CD4-positive, alpha-beta T cell treated with Interleukin-21 for 1 hour (primary cell): Measurements from ENCODE around the gene RNF214.
"Not testable (repeated sequence)": the region's sequence is repeated elsewhere in the genome, so short reads cannot be mapped to it uniquely, and the experiment has no call there.

Experiments
- DNase-seq: peaks from one replicate; pipeline ENCODE4 v3.0.0-alpha.2; 2020

RNF214 gene

DNA sequence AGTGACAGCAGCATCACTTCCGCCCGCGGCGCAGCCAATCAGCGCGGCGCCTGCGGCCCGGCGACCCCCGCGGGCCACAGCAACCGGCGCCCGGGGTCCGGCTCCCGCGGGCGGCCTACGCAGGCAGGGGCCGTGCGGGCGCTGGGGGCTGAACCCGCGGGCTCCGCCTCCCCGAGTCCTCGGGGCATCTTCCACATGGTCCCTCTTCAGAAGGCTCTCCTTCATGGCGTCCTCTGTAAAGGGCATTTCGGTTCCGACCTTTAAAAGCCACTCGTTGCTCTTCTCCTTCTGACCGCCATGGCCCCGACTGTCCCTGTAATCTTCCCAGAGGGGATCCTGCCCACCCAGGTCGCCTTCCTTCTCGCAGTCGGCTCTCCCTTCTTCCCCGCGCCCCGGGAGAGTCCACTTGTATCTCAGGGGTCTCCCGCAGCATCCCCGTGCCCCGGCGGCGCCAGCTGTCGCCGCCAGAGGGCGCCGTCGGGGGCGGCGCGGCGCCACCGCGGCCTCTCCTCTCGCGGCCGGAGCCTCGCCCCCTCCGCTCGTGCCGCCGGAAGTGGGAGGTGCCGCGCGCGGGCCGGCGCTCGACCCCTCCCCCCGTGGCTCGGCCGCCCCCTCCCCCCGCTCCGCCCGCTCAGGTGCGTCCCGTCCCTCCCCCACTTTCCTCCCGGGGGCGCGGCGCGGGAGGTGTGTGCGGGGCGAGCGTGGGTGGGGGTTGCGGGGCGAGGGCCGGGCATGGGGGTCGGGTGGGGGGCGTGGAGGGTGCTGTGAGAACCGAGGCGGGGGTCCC, at the start of gene RNF214:
RNF214 (plus strand) TSS at position 580 of the 787 bp plus-strand sequence. CDS start 1,602 bp downstream, outside the sequence.
- DNase-seq = peak; percentile 84

DNA sequence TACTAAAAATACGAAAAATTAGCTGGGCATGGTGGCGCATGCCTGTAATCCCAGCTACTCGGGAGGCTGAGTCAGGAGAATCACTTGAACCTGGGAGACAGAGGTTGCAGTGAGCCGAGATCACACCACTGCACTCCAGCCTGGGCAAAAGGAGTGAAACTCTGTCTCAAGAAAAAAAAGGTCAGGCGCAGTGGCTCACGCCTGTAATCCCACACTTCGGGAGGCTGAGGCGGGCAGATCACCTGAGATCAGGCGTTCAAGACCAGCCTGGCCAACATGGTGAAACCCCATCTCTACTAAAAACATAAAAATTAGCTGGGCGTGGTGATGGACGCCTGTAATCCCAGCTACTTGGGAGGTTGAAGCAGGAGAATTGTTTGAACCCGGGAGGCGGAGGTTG, 49.3 kb upstream of the RNF214 start:
- DNase-seq = not testable (repeated sequence)

DNA sequence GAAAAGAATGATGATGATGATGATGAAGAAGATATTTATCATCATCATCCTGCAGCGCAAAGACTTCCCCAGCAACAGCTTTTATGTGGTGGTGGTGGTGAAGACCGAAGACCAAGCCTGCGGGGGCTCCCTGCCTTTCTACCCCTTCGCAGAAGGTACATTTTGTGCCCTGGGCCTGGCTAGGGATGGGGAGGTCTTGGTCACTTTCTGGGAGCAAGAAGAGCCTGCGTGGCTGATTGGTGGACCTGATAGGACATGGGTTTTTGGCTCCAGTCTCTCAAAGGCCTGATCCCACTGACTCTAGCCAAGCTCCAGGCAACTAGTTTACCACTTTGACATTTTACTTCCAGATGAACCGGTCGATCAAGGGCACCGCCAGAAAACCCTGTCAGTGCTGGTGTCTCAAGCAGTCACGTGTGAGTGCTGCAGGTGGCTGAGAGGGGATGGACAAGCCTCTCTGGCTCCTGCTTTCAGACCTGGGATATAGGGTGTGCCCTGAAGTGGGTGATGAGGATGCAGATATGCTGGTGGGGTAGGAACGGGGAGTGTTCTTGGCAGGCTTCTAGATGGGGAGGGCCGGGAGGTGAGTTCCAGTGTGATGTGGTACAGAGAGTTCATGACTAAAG, 48.6 kb upstream of the RNF214 start:
- DNase-seq = no peak

DNA sequence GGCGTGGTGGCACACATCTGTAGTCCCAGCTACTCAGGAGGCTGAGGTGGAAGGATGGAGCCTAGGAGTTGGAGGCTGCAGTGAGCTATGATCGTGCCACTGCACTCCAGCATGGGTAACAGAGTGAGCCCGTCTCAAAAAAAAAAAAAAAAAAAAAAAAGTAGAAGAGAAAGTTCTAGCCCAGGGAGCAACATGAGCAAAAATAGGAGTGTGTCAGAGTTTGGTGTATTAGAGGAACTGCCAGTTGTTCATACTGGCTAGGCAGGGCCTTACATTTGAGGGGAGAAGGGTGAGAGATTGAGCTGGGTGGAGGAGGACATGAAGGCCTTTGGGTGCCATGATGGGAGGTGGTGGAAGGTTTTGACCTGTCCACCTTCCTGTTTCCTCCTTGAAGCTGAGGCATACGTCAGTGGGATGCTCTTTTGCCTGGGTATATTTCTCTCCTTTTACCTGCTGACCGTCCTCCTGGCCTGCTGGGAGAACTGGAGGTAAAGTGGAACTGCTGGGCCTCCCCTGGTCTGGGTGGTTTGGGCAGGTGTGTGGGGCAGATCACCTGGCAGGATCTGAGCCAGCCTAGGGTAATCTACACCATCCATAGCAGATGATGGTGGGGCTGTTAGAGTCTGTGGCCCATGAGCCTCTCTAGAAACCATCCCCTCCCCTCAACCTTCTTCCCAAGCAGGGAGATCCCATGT, 46.6 kb upstream of the RNF214 start:
- no peak for DNase-seq

DNA sequence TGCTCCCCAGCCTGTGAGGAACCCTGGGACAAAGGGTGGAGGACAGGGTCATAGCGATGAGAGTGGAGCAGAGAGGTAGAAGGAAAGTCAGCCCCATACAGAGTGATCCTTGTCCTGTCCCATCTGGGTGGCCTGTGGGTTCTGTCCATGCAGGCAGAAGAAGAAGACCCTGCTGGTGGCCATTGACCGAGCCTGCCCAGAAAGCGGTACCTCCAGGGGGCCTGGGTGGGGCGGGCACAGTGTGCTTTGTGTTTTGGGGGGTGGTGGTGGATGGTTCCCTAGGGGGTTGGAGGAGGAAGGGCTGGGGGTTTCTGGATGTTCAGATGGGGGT, 46.1 kb upstream of the RNF214 start:
- no peak for DNase-seq

DNA sequence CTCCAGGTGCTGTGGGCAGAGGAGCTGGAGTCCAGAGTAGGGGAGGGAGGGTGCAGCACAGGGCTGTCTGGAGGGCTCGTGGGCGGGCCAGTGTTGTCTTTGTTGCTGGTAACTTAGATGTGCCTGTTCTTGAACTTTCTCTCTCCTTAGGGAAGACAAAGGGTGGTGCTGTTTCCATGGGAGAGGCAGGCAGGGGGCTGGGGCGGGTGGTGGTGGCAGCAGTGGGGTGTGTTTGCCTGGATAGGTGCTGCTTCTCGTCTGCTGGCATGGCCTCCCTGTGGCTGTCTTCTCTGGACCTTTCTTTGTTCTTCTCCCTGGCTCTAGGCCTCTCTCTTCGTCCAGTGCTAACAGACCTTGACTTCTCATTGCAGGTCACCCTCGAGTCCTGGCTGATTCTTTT, 45.5 kb upstream of the RNF214 start:
- DNase-seq = no peak

DNA sequence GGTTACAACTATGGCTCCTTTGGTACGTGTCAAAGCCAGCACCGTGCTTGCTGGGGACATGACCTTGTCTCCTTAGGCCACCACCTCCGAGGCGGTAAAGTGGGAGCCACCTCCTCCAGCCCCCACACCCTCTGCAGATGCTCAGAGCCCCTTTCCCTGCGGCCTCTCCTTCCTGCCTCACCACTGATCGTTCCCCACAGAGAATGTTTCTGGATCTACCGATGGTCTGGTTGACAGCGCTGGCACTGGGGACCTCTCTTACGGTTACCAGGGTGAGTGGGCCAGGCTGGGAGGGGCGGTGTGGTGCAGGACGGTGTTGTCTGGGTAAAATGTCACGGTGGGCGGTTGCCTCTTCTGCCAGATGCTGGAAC, 45.1 kb upstream of the RNF214 start:
- DNase-seq = no peak

DNA sequence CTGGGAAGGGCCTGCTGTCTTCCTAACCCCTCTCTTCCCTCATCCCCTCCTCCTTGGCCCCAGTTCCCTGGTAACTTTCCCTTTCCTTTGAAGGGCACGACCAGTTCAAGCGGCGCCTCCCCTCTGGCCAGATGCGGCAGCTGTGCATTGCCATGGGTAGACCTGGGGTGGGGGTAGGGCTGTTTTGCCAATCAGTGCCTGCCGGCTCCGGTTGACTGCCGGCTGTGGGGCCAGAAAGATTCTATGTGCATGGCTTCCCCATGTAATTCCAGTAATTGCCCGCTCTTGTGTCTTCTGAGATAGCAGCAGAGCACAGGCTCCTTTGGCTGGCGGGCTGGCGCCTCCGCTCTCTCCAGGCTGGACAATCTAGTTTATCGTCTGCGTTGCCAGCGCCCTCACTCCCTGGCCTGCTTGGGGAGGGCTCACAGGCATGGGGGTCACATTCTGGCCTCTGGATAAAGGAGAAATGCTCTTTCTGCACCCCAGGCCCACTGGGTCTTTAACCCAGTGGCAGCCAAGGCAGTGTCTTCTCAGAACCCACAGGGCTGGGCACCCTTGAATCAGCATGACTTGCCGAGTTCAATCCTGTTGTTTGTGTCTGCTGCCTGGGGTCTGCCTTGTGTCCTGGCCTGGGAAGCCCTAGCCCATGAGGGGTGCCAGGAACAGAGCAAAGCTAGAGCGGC, 44.5 kb upstream of the RNF214 start:
- no peak for DNase-seq

DNA sequence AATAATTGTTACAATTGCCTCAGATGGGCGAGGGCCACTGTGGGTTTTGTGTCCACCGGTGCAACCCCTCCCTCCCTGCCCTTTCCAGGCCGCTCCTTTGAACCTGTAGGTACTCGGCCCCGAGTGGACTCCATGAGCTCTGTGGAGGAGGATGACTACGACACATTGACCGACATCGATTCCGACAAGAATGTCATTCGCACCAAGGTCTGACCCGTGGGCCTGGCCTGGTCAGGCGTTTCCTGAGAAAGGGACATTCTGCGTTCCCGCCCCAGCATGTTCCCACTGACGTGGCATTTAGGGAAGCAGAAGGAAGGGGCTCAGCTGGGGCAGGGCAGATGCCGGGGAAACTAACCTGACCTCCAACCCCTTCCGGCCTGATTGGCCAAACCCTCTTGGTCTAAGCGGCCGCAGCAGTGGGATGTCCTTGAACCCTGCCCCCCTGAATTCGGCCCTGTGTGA, 43.8 kb upstream of the RNF214 start:
- no peak for DNase-seq

DNA sequence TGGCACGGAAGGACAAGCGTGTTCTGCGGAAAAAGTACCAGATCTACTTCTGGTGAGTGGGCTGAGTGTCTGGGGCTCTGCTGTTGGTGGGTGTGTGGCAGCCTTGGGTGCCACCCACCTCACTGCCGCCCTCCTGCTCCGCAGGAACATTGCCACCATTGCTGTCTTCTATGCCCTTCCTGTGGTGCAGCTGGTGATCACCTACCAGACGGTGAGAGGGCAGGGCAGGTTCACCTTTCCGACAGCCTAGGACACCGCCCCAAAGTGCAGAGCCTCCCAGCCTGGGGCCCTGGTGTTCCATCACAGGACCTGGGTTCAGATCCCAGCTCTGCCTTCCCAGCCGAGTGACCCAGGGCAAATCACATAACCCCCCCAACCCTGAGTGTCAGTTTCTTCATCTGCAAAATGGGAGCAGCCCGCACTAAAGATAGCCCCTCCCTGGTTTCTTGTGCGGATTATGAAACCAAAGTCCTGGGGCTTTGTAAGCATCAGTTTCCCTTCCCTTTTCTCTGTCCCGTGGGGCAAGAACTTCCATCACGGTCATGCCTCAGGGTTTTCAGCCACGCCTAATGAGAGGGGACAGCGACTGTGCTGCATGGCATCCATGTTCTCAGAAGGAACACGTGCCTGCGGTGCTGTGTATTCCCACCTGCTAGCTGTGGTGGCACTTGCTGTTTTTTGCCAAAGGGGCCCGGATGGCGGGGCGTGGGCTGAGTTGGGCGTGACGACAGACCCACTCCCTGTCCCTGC, 43.1 kb upstream of the RNF214 start:
- no peak for DNase-seq

DNA sequence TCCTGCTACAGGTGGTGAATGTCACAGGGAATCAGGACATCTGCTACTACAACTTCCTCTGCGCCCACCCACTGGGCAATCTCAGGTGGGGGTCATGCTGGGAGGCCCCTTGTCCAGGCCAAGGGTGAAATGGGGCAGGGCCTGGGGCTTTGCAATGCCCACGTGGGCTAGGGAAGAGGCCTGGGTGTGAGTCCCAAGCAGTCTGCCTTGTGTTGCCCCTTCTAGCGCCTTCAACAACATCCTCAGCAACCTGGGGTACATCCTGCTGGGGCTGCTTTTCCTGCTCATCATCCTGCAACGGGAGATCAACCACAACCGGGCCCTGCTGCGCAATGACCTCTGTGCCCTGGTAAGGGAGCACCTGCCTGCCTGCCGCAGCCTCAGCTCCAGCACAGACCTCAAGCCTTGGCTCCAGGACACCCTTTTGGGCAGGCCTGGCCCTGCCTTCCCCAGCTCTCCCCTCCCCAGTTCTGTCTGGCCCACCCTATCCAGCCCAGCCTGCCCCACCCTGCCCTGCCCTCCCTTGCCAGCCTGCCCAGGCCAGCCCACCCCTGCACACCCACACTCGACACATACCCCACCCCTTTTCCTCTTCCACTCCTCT, 42.4 kb upstream of the RNF214 start:
- no peak for DNase-seq

DNA sequence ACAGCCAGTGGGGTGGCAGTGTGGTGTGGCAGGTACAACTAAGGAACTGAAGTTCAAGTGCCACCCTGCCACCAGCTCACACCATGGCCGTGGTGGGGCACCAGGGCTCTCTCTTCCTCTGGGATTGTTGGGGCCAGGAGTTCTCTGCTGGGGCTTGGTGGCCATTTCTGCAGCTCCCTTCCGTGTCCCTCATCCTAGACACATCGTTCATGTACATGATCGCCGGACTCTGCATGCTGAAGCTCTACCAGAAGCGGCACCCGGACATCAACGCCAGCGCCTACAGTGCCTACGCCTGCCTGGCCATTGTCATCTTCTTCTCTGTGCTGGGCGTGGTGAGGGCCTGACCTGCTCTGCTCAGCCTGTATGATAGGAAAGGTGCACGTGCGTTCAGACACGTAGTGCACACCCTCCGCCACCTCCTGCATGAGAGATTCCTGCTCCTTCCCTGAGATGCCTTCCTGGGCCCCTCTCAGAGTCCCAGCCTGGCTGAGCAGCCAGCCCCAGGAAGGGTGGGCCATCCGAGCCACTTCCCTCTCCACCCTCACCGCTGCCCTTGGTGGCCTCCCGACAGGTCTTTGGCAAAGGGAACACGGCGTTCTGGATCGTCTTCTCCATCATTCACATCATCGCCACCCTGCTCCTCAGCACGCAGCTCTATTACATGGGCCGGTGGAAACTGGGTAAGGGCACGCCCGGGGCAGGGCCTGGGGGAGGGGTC, 40.6 kb upstream of the RNF214 start:
- no peak for DNase-seq

DNA sequence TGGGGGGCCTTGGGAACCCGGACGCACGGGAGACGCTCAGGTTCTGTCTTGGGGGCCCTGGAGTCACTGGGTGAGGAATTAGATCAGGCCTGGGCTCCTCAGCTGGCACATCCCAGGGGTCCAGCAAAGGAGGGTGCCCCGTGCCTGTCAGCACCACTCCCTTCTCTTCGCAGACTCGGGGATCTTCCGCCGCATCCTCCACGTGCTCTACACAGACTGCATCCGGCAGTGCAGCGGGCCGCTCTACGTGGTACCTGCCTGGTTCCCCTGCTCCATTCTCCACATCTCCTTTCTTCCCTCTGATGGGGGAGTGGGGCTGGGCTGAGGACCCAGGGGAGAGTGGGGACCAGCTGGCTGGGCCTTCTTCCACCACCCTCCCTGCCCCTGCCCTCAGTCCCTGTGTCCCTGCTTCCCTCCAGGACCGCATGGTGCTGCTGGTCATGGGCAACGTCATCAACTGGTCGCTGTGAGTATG, 40.0 kb upstream of the RNF214 start:
- DNase-seq = no peak

DNA sequence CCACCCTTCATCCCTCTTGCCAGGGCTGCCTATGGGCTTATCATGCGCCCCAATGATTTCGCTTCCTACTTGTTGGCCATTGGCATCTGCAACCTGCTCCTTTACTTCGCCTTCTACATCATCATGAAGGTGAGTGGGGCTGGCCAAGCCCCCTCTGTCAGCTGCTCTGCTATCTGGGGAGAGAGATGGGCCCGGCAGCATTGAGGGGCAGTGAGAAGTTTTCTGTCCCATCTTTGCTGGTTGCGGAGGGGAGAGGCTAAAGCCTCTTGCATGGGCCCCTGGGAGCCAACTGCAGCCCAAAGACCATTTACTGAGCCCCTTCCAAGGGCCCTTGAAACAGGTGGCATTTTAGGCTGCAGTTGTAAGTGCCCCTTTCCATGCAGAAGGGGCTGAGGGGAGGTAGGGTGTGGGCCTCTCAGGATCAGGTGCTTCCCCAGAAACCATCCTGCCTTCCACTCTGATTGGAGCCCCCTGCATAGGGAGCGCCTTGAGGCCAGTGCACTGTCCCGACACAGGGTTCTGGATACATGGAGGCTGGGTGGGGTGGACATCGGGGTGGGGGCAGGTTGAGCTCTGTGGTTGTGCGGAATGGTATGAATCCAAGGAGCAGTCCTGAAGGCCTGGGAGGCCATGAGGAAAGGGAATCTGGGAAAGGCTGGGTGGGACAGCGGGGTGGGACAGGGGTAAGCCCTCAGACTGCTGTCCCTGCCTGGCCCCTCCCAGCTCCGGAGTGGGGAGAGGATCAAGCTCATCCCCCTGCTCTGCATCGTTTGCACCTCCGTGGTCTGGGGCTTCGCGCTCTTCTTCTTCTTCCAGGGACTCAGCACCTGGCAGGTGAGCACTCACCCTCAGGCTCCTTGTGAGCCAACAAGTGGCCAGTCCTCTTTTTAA, 39.1 kb upstream of the RNF214 start:
- DNase-seq = no peak

DNA sequence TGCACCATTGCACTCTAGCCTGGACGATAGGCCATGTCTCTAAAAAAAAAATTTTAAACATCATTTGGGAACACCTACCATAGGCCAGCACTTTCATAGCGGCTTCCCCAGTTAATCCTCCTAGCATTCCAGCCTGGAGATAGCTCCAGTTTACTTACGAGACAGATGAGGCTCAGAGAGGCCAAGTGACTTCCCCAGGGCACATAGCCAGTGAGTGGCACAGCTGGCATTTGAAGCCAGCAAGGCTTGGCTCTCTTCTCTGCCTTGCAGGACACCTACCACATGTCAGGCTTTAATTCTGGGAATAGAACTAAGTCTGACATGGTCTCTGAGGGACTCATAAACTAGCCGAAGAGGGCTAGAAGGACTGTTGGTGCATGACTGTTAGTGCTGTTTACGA, 38.2 kb upstream of the RNF214 start:
- no peak for DNase-seq

DNA sequence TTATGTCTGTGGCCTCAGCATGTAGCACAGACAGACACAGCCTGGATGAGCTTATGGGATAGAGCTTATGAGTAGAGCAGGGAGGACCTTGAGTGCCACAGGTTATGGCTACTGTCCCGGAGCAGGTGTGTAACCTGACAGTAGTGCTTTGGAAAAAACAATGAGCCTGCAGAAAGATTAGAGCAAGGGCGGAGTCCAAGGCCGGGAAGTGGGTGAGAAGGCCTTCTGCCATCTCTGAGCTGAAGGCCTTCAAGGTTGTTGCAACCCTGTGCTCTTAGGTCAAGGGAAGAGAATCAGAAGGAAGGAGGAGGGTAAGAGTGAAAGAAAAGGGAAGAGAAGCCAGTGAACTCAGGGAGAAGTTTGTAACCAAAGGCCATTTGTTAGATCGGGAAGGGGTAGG, 37.2 kb upstream of the RNF214 start:
- DNase-seq = no peak

DNA sequence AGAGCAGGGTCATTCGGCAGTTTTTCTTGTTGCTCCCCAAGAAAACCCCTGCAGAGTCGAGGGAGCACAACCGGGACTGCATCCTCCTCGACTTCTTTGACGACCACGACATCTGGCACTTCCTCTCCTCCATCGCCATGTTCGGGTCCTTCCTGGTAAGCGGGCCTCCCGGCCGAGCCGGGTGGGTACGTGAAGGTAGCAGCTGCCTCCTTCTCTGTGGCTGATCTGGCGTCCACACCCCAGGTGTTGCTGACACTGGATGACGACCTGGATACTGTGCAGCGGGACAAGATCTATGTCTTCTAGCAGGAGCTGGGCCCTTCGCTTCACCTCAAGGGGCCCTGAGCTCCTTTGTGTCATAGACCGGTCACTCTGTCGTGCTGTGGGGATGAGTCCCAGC, 36.7 kb upstream of the RNF214 start:
- DNase-seq = no peak

DNA sequence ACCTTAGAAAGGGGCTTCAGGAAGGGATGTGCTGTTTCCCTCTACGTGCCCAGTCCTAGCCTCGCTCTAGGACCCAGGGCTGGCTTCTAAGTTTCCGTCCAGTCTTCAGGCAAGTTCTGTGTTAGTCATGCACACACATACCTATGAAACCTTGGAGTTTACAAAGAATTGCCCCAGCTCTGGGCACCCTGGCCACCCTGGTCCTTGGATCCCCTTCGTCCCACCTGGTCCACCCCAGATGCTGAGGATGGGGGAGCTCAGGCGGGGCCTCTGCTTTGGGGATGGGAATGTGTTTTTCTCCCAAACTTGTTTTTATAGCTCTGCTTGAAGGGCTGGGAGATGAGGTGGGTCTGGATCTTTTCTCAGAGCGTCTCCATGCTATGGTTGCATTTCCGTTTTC, 35.5 kb upstream of the RNF214 start:
- DNase-seq = no peak

DNA sequence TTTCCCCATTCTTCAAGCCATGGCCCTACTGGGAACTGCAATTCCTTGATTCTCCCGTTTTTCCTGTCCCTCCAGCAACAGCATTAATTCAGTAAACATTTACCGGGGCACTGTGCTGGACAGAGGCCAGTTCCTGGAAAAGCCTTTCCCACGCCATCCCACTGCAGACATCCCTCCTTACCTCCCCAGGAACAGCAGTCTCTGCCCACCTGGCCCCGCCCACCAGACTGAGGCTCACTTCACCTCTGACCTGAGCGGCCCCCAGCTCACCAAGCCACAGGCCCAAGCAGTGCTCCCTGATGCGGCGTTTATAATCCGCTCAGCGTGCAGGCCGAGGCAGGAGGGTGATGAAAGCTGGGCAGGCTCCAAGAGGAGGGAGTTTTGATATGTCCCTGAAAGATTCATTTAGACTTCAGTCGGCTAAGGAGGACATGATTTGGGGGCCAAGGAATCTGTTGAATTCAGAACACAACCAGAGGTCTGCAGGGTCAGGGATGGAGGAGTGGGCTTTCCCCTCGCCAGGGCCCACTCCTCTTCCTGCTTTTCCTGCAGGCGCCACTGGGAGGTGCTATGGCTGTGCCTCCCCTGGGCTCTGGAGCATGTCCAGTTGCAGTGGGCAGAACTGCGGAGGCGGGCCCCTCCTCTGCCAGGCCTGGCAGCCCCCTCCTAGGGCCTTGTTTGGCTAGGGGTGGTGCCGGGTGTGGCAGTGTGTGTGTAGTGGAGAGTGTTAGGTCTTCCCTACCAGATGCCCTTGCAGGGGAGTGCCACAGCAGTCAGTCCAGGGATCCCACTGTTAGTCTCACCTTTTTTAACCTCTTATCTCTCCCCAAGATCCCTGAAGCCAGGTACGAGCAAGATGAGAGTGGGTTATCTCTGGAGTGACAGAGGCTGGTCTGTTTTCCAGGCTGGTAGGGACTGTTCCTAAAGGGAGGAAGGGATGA, 34.7 kb upstream of the RNF214 start:
- DNase-seq = no peak
